ENCODE measurements around the gene PRSS27. TPM values are rescaled to one million over a fixed set of nuclear protein-coding genes. Genes with fewer than 3 reads are reported as not detected.

The PRSS27 gene
- total RNA-seq, 1 donor from 2014 or later = 0.90 TPM

GRCh38 chr16:2748757-2749455, 28.9 kb upstream of the PRSS27 start:
- Mint-ChIP-seq H3K4me1 (ENCODE audit: unreplicated experiment) (peaks cover 19% of the 10 kb centered on the region), H3K9me3 (ENCODE audit: unreplicated experiment) (no peaks in the 10 kb centered on the region), H3K4me3 (ENCODE audit: unreplicated experiment) (no peak overlapping the region), H3K27ac (ENCODE audit: unreplicated experiment) (no peak overlapping the region), H3K36me3 (ENCODE audit: low read depth, unreplicated experiment) (peaks cover 11% of the 10 kb centered on the region), H3K27me3 (ENCODE audit: unreplicated experiment) (peaks cover 13% of the 10 kb centered on the region)
- no peak for DNase-seq (ENCODE audit: low spot score)
- TF ChIP-seq CTCF (IDR thresholded peaks at IDR 0.05; ENCODE audit: unreplicated experiment) = no peak

- Mint-ChIP-seq H3K9me3 (ENCODE audit: unreplicated experiment) (no peaks in the 10 kb centered on the region), H3K27me3 (ENCODE audit: unreplicated experiment) (peaks cover 2% of the 10 kb centered on the region), H3K27ac (ENCODE audit: unreplicated experiment) (no peak overlapping the region), H3K4me3 (ENCODE audit: unreplicated experiment) (no peak overlapping the region), H3K4me1 (ENCODE audit: unreplicated experiment) (peaks cover 9% of the 10 kb centered on the region), H3K36me3 (ENCODE audit: low read depth, unreplicated experiment) (peaks cover 4% of the 10 kb centered on the region)
- no peak for TF ChIP-seq CTCF (IDR thresholded peaks at IDR 0.05; ENCODE audit: unreplicated experiment)
- DNase-seq (ENCODE audit: low spot score) = no peak
These were observed 25.9 kb upstream of the PRSS27 start for GRCh38 chr16:2745961-2746360.

- H3K27me3 Mint-ChIP-seq (ENCODE audit: unreplicated experiment) = peaks cover 3% of the 10 kb centered on the region
- H3K27ac Mint-ChIP-seq (ENCODE audit: unreplicated experiment) = no peak overlapping the region
- TF ChIP-seq CTCF (IDR thresholded peaks at IDR 0.05; ENCODE audit: unreplicated experiment) = no peak
- no peak overlapping the region for H3K4me3 Mint-ChIP-seq (ENCODE audit: unreplicated experiment)
- DNase-seq (ENCODE audit: low spot score) = no peak
- H3K9me3 Mint-ChIP-seq (ENCODE audit: unreplicated experiment) = no peaks in the 10 kb centered on the region
- H3K4me1 Mint-ChIP-seq (ENCODE audit: unreplicated experiment) = peaks cover 3% of the 10 kb centered on the region
- peaks cover 4% of the 10 kb centered on the region for H3K36me3 Mint-ChIP-seq (ENCODE audit: low read depth, unreplicated experiment)
These were observed 25.3 kb upstream of the PRSS27 start for GRCh38 chr16:2745116-2745890.

- Mint-ChIP-seq H3K4me1 (ENCODE audit: unreplicated experiment) (no peaks in the 10 kb centered on the region), H3K27me3 (ENCODE audit: unreplicated experiment) (peaks cover 4% of the 10 kb centered on the region), H3K27ac (ENCODE audit: unreplicated experiment) (no peak overlapping the region), H3K36me3 (ENCODE audit: low read depth, unreplicated experiment) (no peaks in the 10 kb centered on the region), H3K4me3 (ENCODE audit: unreplicated experiment) (no peak overlapping the region), H3K9me3 (ENCODE audit: unreplicated experiment) (no peaks in the 10 kb centered on the region)
- TF ChIP-seq CTCF (IDR thresholded peaks at IDR 0.05; ENCODE audit: unreplicated experiment) = no peak
- DNase-seq (ENCODE audit: low spot score) = no peak
These were observed 24.7 kb upstream of the PRSS27 start for GRCh38 chr16:2744711-2745110.

All from endothelial cell (in vitro differentiated cells).